Natural killer cell (primary cell): ENCODE measurements around the gene PLCE1. TPM values are rescaled to one million over a fixed set of nuclear protein-coding genes. Genes with fewer than 3 reads are reported as not detected.
A peak's percentile ranks its signal among the peaks of the same experiment; 100 is the strongest.

Experiments
- ATAC-seq, 3 donors: fragments of 150-1000 bp in 2 of 3; fragments of 200-7000 bp in 1 of 3; cut with Tn5 transposase; 1 replicate in 1 of 3; 2 replicates in 2 of 3; pipeline ENCODE4 v1.10.0; 2021; ENCODE audit warnings: mild to moderate bottlenecking in 2 of 3, moderate library complexity in 2 of 3
- DNase-seq, 2 donors: peaks; one replicate each; pipeline versions ENCODE4 v3.0.0 to v3.0.0-alpha.2; 2013 to 2021; ENCODE audit warnings: mixed read lengths in 1 of 2
- H3K27ac ChIP-seq: one replicate; pipeline ENCODE4 v1.5.1; 2013; ENCODE audit warnings: mild to moderate bottlenecking, low read length
- H3K27me3 ChIP-seq: one replicate; pipeline ENCODE4 v1.6.1; 2013; ENCODE audit warnings: low read length; ENCODE audit not compliant: control insufficient read depth, insufficient read depth
- H3K36me3 ChIP-seq: one replicate; pipeline ENCODE4 v1.6.1; 2013; ENCODE audit warnings: low read length; ENCODE audit not compliant: control insufficient read depth, insufficient read depth
- H3K4me1 ChIP-seq: one replicate; pipeline ENCODE4 v1.6.1; 2013; ENCODE audit warnings: low read length; ENCODE audit not compliant: control insufficient read depth, insufficient read depth
- H3K4me3 ChIP-seq: one replicate; pipeline ENCODE4 v1.5.1; 2013; ENCODE audit warnings: low read length
- H3K9me3 ChIP-seq: one replicate; pipeline ENCODE4 v1.6.1; 2013; ENCODE audit warnings: low read length; ENCODE audit not compliant: control insufficient read depth, insufficient read depth
- H3K27ac Mint-ChIP-seq, 2 donors: one replicate each; pipeline ENCODE4 v1.8.0; 2022; ENCODE audit warnings: mild to moderate bottlenecking in 2 of 2, mixed read lengths in 2 of 2, moderate library complexity in 1 of 2
- H3K27me3 Mint-ChIP-seq, 2 donors: one replicate each; pipeline ENCODE4 v1.8.0; 2022; ENCODE audit warnings: low read depth in 2 of 2, mixed read lengths in 2 of 2
- H3K36me3 Mint-ChIP-seq: one replicate; pipeline ENCODE4 v1.8.0; 2022; ENCODE audit warnings: mixed read lengths
- H3K4me1 Mint-ChIP-seq, 2 donors: one replicate each; pipeline ENCODE4 v1.8.0; 2022; ENCODE audit warnings: mixed read lengths in 2 of 2
- H3K4me3 Mint-ChIP-seq: one replicate; pipeline ENCODE4 v1.8.0; 2022; ENCODE audit warnings: mild to moderate bottlenecking, moderate library complexity, mixed read lengths
- H3K9me3 Mint-ChIP-seq, 2 donors: one replicate each; pipeline ENCODE4 v1.8.0; 2022; ENCODE audit warnings: mixed read lengths in 2 of 2
- WGBS: methylation state at CpG from one replicate; pipeline ENCODE4 v1.1.7; 2013; ENCODE audit warnings: missing lambda C conversion rate; ENCODE audit not compliant: insufficient coverage; 5-methylcytosine and 5-hydroxymethylcytosine counted together
- intact Hi-C: fragments of 100-400 bp; cut with micrococcal nuclease; formaldehyde crosslinking; loops from one replicate; pipeline ENCODE4 v1.14.2; 2022
- total RNA-seq, 4 donors: library from RNA; stranded (reverse); fragments of 120-200 nt in 1 of 4; gene quantifications; one replicate each; pipeline versions ENCODE4 v1.2.3 to v1.2.4, GENCODE V29; 2013 to 2022
- TF ChIP-seq, protein P1 (sequence below): fragments of 200-600 bp; IDR thresholded peaks from one replicate; pipeline ENCODE4 v1.8.0; 2022; ENCODE audit warnings: antibody characterized with exemption

Gene PLCE1
- total RNA-seq: not detected
- 0.02 TPM for total RNA-seq (2013)

DNA sequence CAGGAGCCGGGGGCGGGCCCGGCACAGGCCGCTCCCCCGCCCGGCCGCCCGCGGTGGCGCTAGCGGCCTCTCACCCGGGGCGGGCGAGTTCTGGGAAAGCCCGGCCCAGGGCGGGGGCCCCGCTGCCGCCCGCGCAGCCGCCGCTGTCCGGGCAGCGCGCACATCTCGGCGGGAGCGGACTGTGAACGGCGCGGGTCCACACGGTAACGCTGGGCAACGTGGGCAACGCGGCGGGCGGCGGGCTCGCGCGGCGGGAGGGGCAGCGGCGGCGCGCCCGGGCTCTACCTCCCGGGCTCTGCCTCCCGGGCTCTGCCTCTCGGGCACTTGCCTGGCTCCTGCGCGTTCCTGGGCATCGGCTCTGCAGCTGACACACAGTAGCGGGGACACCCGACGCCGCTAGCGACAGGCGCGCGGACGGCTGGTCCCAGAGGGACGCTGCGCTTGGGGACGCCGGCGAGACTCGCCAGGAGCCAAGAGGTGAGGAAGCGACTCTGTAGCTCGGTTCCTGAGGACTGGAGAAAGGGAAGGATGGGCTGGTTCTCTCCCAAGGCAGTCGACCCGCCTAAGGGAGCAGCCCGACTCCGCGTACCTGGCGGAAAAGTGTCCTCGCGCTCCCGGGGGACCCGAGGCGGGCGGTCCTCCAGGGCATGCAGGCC lies at the start of gene PLCE1:
TSS of gene PLCE1 (plus strand) at position 150 of the 656 bp plus-strand sequence. CDS start 37,116 bp downstream, outside the sequence.
- Mint-ChIP-seq H3K27me3 (peaks cover 44 to 69% of the 10 kb centered on the region in 2 donors), H3K9me3 (peaks cover 0 to 2% of the 10 kb centered on the region in 2 donors), H3K4me1 (peaks cover 0 to 5% of the 10 kb centered on the region in 2 donors), H3K4me3 (peak within 1 kb of the TSS; percentile 17), H3K36me3 (peaks cover 8% of the 10 kb centered on the region), H3K27ac (no peak within 1 kb of the TSS)
- 3% methylated on average over 83 of the region's 83 CpGs for WGBS
- H3K4me1 ChIP-seq: no peaks in the 10 kb centered on the region
- no peaks in the 10 kb centered on the region for H3K9me3 ChIP-seq
- H3K27me3 ChIP-seq: peaks cover 22% of the 10 kb centered on the region
- intact Hi-C loops: no loop called here
- no peaks in the 10 kb centered on the region for H3K36me3 ChIP-seq
- ATAC-seq (peak in 1 of 3 donors; percentile 33), DNase-seq (no peak)
- TF ChIP-seq, protein P1, sequence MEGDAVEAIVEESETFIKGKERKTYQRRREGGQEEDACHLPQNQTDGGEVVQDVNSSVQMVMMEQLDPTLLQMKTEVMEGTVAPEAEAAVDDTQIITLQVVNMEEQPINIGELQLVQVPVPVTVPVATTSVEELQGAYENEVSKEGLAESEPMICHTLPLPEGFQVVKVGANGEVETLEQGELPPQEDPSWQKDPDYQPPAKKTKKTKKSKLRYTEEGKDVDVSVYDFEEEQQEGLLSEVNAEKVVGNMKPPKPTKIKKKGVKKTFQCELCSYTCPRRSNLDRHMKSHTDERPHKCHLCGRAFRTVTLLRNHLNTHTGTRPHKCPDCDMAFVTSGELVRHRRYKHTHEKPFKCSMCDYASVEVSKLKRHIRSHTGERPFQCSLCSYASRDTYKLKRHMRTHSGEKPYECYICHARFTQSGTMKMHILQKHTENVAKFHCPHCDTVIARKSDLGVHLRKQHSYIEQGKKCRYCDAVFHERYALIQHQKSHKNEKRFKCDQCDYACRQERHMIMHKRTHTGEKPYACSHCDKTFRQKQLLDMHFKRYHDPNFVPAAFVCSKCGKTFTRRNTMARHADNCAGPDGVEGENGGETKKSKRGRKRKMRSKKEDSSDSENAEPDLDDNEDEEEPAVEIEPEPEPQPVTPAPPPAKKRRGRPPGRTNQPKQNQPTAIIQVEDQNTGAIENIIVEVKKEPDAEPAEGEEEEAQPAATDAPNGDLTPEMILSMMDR: no peak
- no peak within 1 kb of the TSS for H3K27ac ChIP-seq
- H3K4me3 ChIP-seq: no peak within 1 kb of the TSS

DNA sequence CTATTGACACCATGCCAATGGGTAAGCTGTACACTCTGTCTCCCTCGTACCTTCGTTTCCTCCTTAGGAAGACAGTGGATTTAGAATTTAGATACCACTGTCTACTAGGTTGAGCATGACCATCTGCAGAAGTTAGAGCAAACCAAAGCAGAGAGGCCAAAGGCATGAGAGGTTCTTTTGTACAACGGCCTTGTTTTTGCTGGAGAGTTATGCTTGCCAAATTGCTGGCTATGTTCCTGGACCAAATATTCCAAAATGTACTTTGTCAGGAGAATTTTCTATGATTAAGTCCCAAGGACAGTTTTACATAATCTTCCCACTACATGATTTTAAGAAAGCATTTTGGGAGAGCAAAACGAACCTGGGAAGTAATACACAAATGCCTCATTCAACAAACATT lies 47.9 kb upstream of the PLCE1 start:
- Histone ChIP-seq H3K4me3 (no peak overlapping the region), H3K36me3 (no peaks in the 10 kb centered on the region), H3K9me3 (no peaks in the 10 kb centered on the region), H3K4me1 (no peaks in the 10 kb centered on the region), H3K27me3 (no peaks in the 10 kb centered on the region), H3K27ac (no peak overlapping the region)
- no peak overlapping the region for H3K27ac Mint-ChIP-seq
- 87% methylated on average over 3 of the region's 4 CpGs for WGBS
- ATAC-seq (no peak), DNase-seq (no peak)
- intact Hi-C loops: no loop called here
- no peak overlapping the region for H3K4me3 Mint-ChIP-seq
- H3K9me3 Mint-ChIP-seq: no peaks in the 10 kb centered on the region
- TF ChIP-seq, protein P1: no peak
- H3K4me1 Mint-ChIP-seq: no peaks in the 10 kb centered on the region
- H3K27me3 Mint-ChIP-seq: peaks cover 7 to 23% of the 10 kb centered on the region in 2 donors
- H3K36me3 Mint-ChIP-seq: no peaks in the 10 kb centered on the region

DNA sequence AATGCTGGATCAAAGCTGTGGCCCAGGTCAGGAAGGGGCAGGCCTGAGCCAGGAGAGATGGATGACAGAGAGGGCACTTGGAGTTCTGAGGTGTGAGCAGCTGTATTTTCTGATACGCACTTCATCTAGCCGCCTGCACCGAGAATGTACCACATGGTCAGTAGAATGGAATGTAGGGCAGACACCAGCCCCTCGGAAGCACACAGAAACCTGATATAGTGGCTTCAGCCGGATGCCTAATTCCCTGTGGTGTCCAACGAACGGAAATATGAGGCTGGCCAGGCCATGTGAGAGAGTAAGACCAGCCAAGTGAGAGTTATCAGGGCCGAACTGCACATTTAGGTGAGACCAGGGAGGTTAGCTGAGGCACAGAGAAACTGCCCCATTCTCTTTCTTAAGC lies 46.7 kb upstream of the PLCE1 start:
- no peak overlapping the region for H3K27ac ChIP-seq
- no peaks in the 10 kb centered on the region for H3K4me1 ChIP-seq

More for the DNA sequence above, 46.7 kb upstream of the PLCE1 start:
- intact Hi-C loops: no loop called here
- ATAC-seq (no peak), DNase-seq (no peak)
- Mint-ChIP-seq H3K36me3 (no peaks in the 10 kb centered on the region), H3K4me1 (no peaks in the 10 kb centered on the region), H3K27ac (no peak overlapping the region), H3K9me3 (no peaks in the 10 kb centered on the region), H3K27me3 (peaks cover 7 to 23% of the 10 kb centered on the region in 2 donors), H3K4me3 (no peak overlapping the region)
- no peaks in the 10 kb centered on the region for H3K36me3 ChIP-seq
- no peaks in the 10 kb centered on the region for H3K9me3 ChIP-seq
- no peaks in the 10 kb centered on the region for H3K27me3 ChIP-seq
- 89% methylated on average over 8 of the region's 8 CpGs for WGBS
- TF ChIP-seq, protein P1: no peak
- no peak overlapping the region for H3K4me3 ChIP-seq
